ENCODE measurements around the gene RO60. TPM values are rescaled to one million over a fixed set of nuclear protein-coding genes. Genes with fewer than 3 reads are reported as not detected.

Gene RO60
- total and polyA plus RNA-seq, 2 of the 13 experiments (the other 11 are each of a cell fraction or from before 2014, with no cell fraction given) = 20.3 to 53.7 TPM

DNA sequence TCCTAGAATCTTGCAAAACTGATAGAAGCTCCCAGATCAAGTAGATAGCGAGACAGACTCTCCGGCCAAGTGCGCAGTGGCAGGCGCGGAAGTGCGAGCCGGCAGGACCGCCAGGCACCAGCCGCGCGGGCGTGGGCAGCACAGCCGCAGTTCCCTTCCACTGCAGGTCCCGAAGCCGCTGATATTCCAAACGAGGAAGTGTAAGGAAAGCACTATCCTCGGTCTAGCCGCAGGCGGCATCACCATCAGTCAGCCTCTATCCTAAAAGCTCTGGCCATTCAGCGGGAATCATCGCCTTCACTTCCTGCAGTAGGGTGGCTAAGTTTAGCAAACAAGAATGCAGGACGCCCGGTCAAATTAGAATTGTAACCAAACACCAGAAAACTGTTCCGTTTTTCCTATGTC, 45.1 kb downstream of the RO60 start (continued):
- TF ChIP-seq, protein P1, sequence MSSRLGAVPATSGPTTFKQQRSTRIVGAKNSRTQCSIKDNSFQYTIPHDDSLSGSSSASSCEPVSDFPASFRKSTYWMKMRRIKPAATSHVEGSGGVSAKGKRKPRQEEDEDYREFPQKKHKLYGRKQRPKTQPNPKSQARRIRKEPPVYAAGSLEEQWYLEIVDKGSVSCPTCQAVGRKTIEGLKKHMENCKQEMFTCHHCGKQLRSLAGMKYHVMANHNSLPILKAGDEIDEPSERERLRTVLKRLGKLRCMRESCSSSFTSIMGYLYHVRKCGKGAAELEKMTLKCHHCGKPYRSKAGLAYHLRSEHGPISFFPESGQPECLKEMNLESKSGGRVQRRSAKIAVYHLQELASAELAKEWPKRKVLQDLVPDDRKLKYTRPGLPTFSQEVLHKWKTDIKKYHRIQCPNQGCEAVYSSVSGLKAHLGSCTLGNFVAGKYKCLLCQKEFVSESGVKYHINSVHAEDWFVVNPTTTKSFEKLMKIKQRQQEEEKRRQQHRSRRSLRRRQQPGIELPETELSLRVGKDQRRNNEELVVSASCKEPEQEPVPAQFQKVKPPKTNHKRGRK (CRISPR knock-in tag; IDR thresholded peaks at IDR 0.05) = no peak
- TF ChIP-seq ZBTB7B (CRISPR knock-in tag; IDR thresholded peaks at IDR 0.05) (no peak), BHLHE40 (IDR thresholded peaks at IDR 0.05; ENCODE audit: low read length) (no peak), ZNF350 (CRISPR knock-in tag; IDR thresholded peaks at IDR 0.05; ENCODE audit: borderline replicate concordance, low read depth) (peak; percentile 42; the same call in 1 of the 2 replicates), TP53 (CRISPR knock-in tag; conservative IDR thresholded peaks at IDR 0.05) (no peak), SIN3A (IDR thresholded peaks at IDR 0.05; ENCODE audit: borderline replicate concordance, low read depth, low read length) (peak; percentile 51; the same call in 1 of the 2 replicates), NAIF1 (CRISPR knock-in tag; IDR thresholded peaks at IDR 0.05; ENCODE audit: borderline replicate concordance) (no peak), TOE1 (CRISPR knock-in tag; IDR thresholded peaks at IDR 0.05) (no peak), ZNF841 (CRISPR knock-in tag; IDR thresholded peaks at IDR 0.05; ENCODE audit: borderline replicate concordance) (no peak), ZNF616 (CRISPR knock-in tag; IDR thresholded peaks at IDR 0.05; ENCODE audit: low read depth) (no peak), SATB2 (CRISPR knock-in tag; IDR thresholded peaks at IDR 0.05) (no peak)
- TF ChIP-seq, protein P2, sequence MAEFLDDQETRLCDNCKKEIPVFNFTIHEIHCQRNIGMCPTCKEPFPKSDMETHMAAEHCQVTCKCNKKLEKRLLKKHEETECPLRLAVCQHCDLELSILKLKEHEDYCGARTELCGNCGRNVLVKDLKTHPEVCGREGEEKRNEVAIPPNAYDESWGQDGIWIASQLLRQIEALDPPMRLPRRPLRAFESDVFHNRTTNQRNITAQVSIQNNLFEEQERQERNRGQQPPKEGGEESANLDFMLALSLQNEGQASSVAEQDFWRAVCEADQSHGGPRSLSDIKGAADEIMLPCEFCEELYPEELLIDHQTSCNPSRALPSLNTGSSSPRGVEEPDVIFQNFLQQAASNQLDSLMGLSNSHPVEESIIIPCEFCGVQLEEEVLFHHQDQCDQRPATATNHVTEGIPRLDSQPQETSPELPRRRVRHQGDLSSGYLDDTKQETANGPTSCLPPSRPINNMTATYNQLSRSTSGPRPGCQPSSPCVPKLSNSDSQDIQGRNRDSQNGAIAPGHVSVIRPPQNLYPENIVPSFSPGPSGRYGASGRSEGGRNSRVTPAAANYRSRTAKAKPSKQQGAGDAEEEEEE (CRISPR knock-in tag; IDR thresholded peaks at IDR 0.05; ENCODE audit: borderline replicate concordance) = no peak

All from HepG2 (cell line).